ENCODE measurements around the gene MICU1.

- TF ChIP-seq CTCF (IDR thresholded peaks at IDR 0.05), result no peak
- no peak for TF ChIP-seq POLR2A (IDR thresholded peaks at IDR 0.05)
Observed at GRCh38 chr10:72564596-72564995, 61.3 kb downstream of the MICU1 start.
